H1 (cell line): Measurements from ENCODE around the gene PPP6R1. TPM values are rescaled to one million over a fixed set of nuclear protein-coding genes. Genes with fewer than 3 reads are reported as not detected.

Experiments used
- CTCF ChIA-PET: fragments of 300-600 bp; sonication (Branson Sonifier 250); formaldehyde crosslinking; loops from one replicate; lab custom pipeline; 2021; ENCODE audit not compliant: partially characterized antibody; lab: Charles Lee
- POLR2A ChIA-PET: fragments of 300-600 bp; sonication (Branson Sonifier 250); formaldehyde crosslinking; loops from one replicate; lab custom pipeline; 2021; ENCODE audit warnings: inconsistent platforms; ENCODE audit not compliant: partially characterized antibody; lab: Charles Lee
- DNase-seq, 2 experiments: peaks; one replicate each; pipeline versions ENCODE4 v3.0.0 to v3.0.0-alpha.2; 2010 to 2022; ENCODE audit warnings: low spot score in 2 of 2, low read depth in 1 of 2, mixed read lengths in 1 of 2
- FAIRE-seq: peaks from 2 replicates; lab custom pipeline; 2011; peaks lifted over from hg19 to GRCh38; lab: Jason Lieb, UNC
- H2AFZ ChIP-seq: 2 replicates; pipeline ENCODE4 v1.8.1; 2012; ENCODE audit warnings: low read length, inconsistent platforms
- H2AK5ac ChIP-seq: 2 replicates; pipeline ENCODE4 v1.6.1; 2013; ENCODE audit warnings: low read depth, low read length
- H2BK120ac ChIP-seq: replicated peaks from 2 replicates; pipeline ENCODE3; 2013; ENCODE audit warnings: low read depth, low read length, inconsistent platforms
- H2BK12ac ChIP-seq: 2 replicates; pipeline ENCODE4 v1.6.1; 2013; ENCODE audit warnings: low read depth, low read length
- H2BK15ac ChIP-seq: 2 replicates; pipeline ENCODE4 v1.6.1; 2013; ENCODE audit warnings: low read length
- H2BK20ac ChIP-seq: 2 replicates; pipeline ENCODE4 v1.6.1; 2013; ENCODE audit warnings: low read length
- H2BK5ac ChIP-seq: 2 replicates; pipeline ENCODE4 v1.6.1; 2013; ENCODE audit warnings: low read depth, low read length
- H3K14ac ChIP-seq: 2 replicates; pipeline ENCODE4 v1.6.1; 2013; ENCODE audit warnings: inconsistent platforms; ENCODE audit not compliant: insufficient read length
- H3K18ac ChIP-seq: 2 replicates; pipeline ENCODE4 v1.6.1; 2013; ENCODE audit warnings: low read length; ENCODE audit errors: extremely low read depth
- H3K23ac ChIP-seq: 2 replicates; pipeline ENCODE4 v1.6.1; 2013; ENCODE audit warnings: inconsistent platforms; ENCODE audit not compliant: insufficient read length
- H3K23me2 ChIP-seq: 2 replicates; pipeline ENCODE4 v1.6.1; 2013; ENCODE audit warnings: low read depth, low read length
- H3K27ac ChIP-seq: 2 replicates; pipeline ENCODE4 v1.6.1; 2011; ENCODE audit warnings: low read depth, low read length, inconsistent platforms
- H3K27me3 ChIP-seq, 4 experiments: replicated peaks in 1 of 4; 1 replicate in 1 of 4; 2 replicates in 3 of 4; pipeline versions ENCODE4 v1.6.1 to v1.8.1; 2011 to 2013; ENCODE audit warnings: low read length in 3 of 4, mild to moderate bottlenecking in 3 of 4, inconsistent platforms in 2 of 4, mixed read lengths in 2 of 4, moderate library complexity in 1 of 4; ENCODE audit not compliant: control insufficient read depth in 3 of 4, insufficient read depth in 3 of 4; ENCODE audit errors: extremely low read depth in 1 of 4
- H3K36me3 ChIP-seq, 4 experiments: 2 replicates each; pipeline versions ENCODE4 v1.6.1 to v1.8.1; 2011 to 2013; ENCODE audit warnings: mild to moderate bottlenecking in 4 of 4, low read length in 3 of 4, moderate library complexity in 2 of 4, control low read depth in 1 of 4, inconsistent platforms in 1 of 4; ENCODE audit not compliant: insufficient read depth in 4 of 4, control insufficient read depth in 2 of 4
- H3K4ac ChIP-seq: replicated peaks from 2 replicates; pipeline ENCODE3; 2013; ENCODE audit warnings: low read length, low read depth, mixed read lengths, inconsistent platforms; ENCODE audit not compliant: insufficient read length
- H3K4me1 ChIP-seq, 4 experiments: replicated peaks in 1 of 4; 1 replicate in 1 of 4; 2 replicates in 3 of 4; pipeline versions ENCODE4 v1.6.1 to v1.8.1; 2011 to 2013; ENCODE audit warnings: low read length in 3 of 4, inconsistent platforms in 2 of 4, mixed read lengths in 1 of 4; ENCODE audit not compliant: insufficient read depth in 4 of 4, control insufficient read depth in 3 of 4
- H3K4me2 ChIP-seq, 2 experiments: 2 replicates each; pipeline versions ENCODE4 v1.6.1 to v1.8.1; 2011 to 2013; ENCODE audit warnings: low read depth in 2 of 2, low read length in 2 of 2, control low read depth in 1 of 2, inconsistent platforms in 1 of 2, mild to moderate bottlenecking in 1 of 2; ENCODE audit not compliant: insufficient read depth in 1 of 2
- H3K4me3 ChIP-seq, 4 experiments: fragments of 200-600, 300-600 bp in 1 of 4; sonication (generic), shearing (Covaris generic), sonication (Bioruptor Twin) in 1 of 4; 2 replicates each; pipeline versions ENCODE4 v1.5.1 to v1.8.1; 2011 to 2016; ENCODE audit warnings: low read length in 4 of 4, low read depth in 3 of 4, control low read depth in 2 of 4, inconsistent platforms in 2 of 4, mild to moderate bottlenecking in 2 of 4, mixed read lengths in 1 of 4, moderate library complexity in 1 of 4; ENCODE audit not compliant: insufficient read depth in 2 of 4; ENCODE audit errors: extremely low read depth in 1 of 4
- H3K56ac ChIP-seq: replicated peaks from 2 replicates; pipeline ENCODE3; 2013; ENCODE audit warnings: low read depth, mild to moderate bottlenecking, mixed read lengths, low read length, inconsistent platforms; ENCODE audit not compliant: insufficient read length
- H3K79me1 ChIP-seq: 2 replicates; pipeline ENCODE4 v1.6.1; 2013; ENCODE audit warnings: low read depth, low read length, control low read depth
- H3K79me2 ChIP-seq, 2 experiments: 2 replicates each; pipeline versions ENCODE4 v1.6.1 to v1.8.1; 2012 to 2013; ENCODE audit warnings: low read length in 2 of 2, mild to moderate bottlenecking in 2 of 2, inconsistent platforms in 1 of 2; ENCODE audit not compliant: insufficient read depth in 2 of 2, control insufficient read depth in 1 of 2
- H3K9ac ChIP-seq, 4 experiments: replicated peaks in 1 of 4; 1 replicate in 1 of 4; 2 replicates in 3 of 4; pipeline versions ENCODE4 v1.6.1 to v1.8.1; 2011 to 2013; ENCODE audit warnings: low read depth in 3 of 4, low read length in 3 of 4, control low read depth in 2 of 4, mild to moderate bottlenecking in 2 of 4, moderate library complexity in 2 of 4, inconsistent platforms in 1 of 4; ENCODE audit errors: extremely low read depth in 1 of 4
- H3K9me3 ChIP-seq, 2 experiments: 2 replicates each; pipeline versions ENCODE4 v1.6.1 to v1.8.1; 2012 to 2013; ENCODE audit warnings: mild to moderate bottlenecking in 2 of 2, moderate library complexity in 2 of 2, control low read depth in 1 of 2, inconsistent platforms in 1 of 2, low read depth in 1 of 2, low read length in 1 of 2, mixed read lengths in 1 of 2; ENCODE audit not compliant: insufficient read depth in 2 of 2
- H4K20me1 ChIP-seq, 2 experiments: replicated peaks in 1 of 2; 2 replicates each; pipeline versions ENCODE3 to v1.8.1; 2011 to 2013; ENCODE audit warnings: inconsistent platforms in 2 of 2, low read length in 2 of 2, mild to moderate bottlenecking in 1 of 2; ENCODE audit not compliant: insufficient read depth in 2 of 2, control insufficient read depth in 1 of 2
- H4K5ac ChIP-seq: 2 replicates; pipeline ENCODE4 v1.6.1; 2013; ENCODE audit warnings: low read length, low read depth, mixed read lengths, inconsistent platforms; ENCODE audit not compliant: insufficient read length
- H4K8ac ChIP-seq: 2 replicates; pipeline ENCODE4 v1.8.0; 2013; ENCODE audit warnings: mild to moderate bottlenecking, moderate library complexity, low read length, inconsistent platforms; ENCODE audit not compliant: insufficient read depth; ENCODE audit errors: extremely low read depth
- H4K91ac ChIP-seq: replicated peaks from 2 replicates; pipeline ENCODE3; 2013; ENCODE audit warnings: low read length, mixed read lengths, inconsistent platforms; ENCODE audit not compliant: insufficient read length
- BCL11A ChIP-seq, 2 experiments: IDR thresholded peaks; one replicate each; pipeline ENCODE4 v1.6.1; 2011; ENCODE audit warnings: low read depth in 2 of 2, low read length in 2 of 2, mild to moderate bottlenecking in 2 of 2
- GTF2F1 ChIP-seq: IDR thresholded peaks from 2 replicates; pipeline ENCODE4 v1.6.1; 2012; ENCODE audit warnings: low read depth, low read length, improper control_type of control experiment, borderline replicate concordance
- MAFK ChIP-seq: IDR thresholded peaks from 2 replicates; pipeline ENCODE4 v1.6.1; 2012; ENCODE audit warnings: low read depth, mild to moderate bottlenecking, improper control_type of control experiment, low read length
- RBBP5 ChIP-seq: IDR thresholded peaks from 2 replicates; pipeline ENCODE4 v1.7.1; 2012; ENCODE audit warnings: low read depth, mild to moderate bottlenecking, inconsistent platforms, low read length, moderate library complexity, borderline replicate concordance
- SP1 ChIP-seq: IDR thresholded peaks from 2 replicates; pipeline ENCODE4 v1.6.1; 2011; ENCODE audit warnings: low read depth, low read length
- TBP ChIP-seq: IDR thresholded peaks from 2 replicates; pipeline ENCODE4 v1.6.1; 2011; ENCODE audit warnings: low read depth, low read length, improper control_type of control experiment
- ZNF274 ChIP-seq: IDR thresholded peaks from 2 replicates; pipeline ENCODE4 v1.7.0; 2012; ENCODE audit warnings: low read length, borderline replicate concordance; ENCODE audit errors: extremely low read depth
- WGBS, 2 experiments: shearing (Covaris generic) in 1 of 2; methylation state at CpG; one replicate each; pipeline versions ENCODE4 v1.1.6 to v1.1.7; 2013 to 2015; ENCODE audit warnings: low lambda C conversion rate in 2 of 2, mixed read lengths in 2 of 2, inconsistent platforms in 1 of 2, low coverage in 1 of 2, missing lambda C conversion rate in 1 of 2; ENCODE audit not compliant: insufficient replicate concordance in 2 of 2, insufficient coverage in 1 of 2, insufficient read length in 1 of 2; ENCODE audit errors: extremely low coverage in 1 of 2, missing lambda C conversion rate in 1 of 2; 5-methylcytosine and 5-hydroxymethylcytosine counted together
- polyA plus RNA-seq, 7 experiments: library from polyadenylated mRNA; depleted of rRNA in 3 of 7; stranded (reverse) in 5 of 7; unstranded in 2 of 7; fragments of >200 nt in 5 of 7; fragments of 200-250 nt in 2 of 7; gene quantifications; 1 replicate in 5 of 7; 2 replicates in 1 of 7; 4 replicates in 1 of 7; pipeline versions ENCODE4 v1.2.1 to v1.2.3, GENCODE V29; 2011 to 2013; ENCODE audit warnings: missing spikeins in 2 of 7, mixed read lengths in 2 of 7
- total RNA-seq: library from RNA; stranded (reverse); fragmentation: NEBNext Ultra II Directional; extraction: Animal tissue kit (Norgen Biotek cat#: 25700); gene quantifications from 2 replicates; pipeline ENCODE4 v1.2.1, GENCODE V29; 2021
- TF ChIP-seq, protein P1 (sequence below), 3 experiments: IDR thresholded peaks; 1 replicate in 2 of 3; 2 replicates in 1 of 3; pipeline versions ENCODE4 v1.5.1 to v1.6.1; 2011; ENCODE audit warnings: low read length in 3 of 3, mild to moderate bottlenecking in 3 of 3, inconsistent platforms in 2 of 3, low read depth in 1 of 3, moderate library complexity in 1 of 3; ENCODE audit not compliant: insufficient read depth in 1 of 3; ENCODE audit errors: control extremely low read depth in 1 of 3
- TF ChIP-seq, protein P2 (sequence below): IDR thresholded peaks from 2 replicates; pipeline ENCODE4 v1.6.1; 2012; ENCODE audit warnings: inconsistent platforms

The PPP6R1 gene
- total and polyA plus RNA-seq, 2 of the 8 experiments (the other 6 are each of a cell fraction or from before 2014, with no cell fraction given): 36.4 to 74.4 TPM

DNA sequence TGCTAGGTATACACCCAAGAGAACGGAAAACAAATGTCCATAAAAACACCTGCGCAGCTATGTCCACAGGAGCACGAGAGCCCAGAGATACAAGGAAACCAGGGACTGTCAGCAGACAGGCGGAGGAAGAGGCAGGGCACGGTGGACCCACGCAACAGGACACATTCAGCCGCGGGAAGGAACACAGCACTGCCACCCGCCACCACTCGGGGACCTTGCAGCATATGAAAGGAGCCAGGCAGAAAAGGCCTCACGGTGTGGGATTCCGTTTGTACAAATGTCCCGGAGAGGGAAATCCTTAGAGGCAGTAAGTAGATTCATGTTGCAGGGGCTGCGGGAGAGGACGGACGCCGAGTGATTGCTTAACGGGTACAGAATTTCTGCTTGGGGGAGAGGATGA is 13.3 kb upstream of the PPP6R1 start:
- Histone ChIP-seq H4K8ac (no peak overlapping the region), H3K18ac (no peak overlapping the region), H3K4me2 (no peak overlapping the region), H3K9ac (no peak overlapping the region), H4K5ac (no peak overlapping the region), H3K27me3 (no peaks in the 10 kb centered on the region), H2BK5ac (no peak overlapping the region), H3K79me2 (no peaks in the 10 kb centered on the region), H4K91ac (no peak overlapping the region), H2BK15ac (no peak overlapping the region), H3K4me1 (peaks cover 0 to 3% (median 0%) of the 10 kb centered on the region in 4 experiments; a peak in 1 of 7 replicates), H2BK120ac (no peak overlapping the region), H3K36me3 (peaks cover 0 to 4% (median 2%) of the 10 kb centered on the region in 4 experiments; a peak in 5 of 8 replicates), H3K9me3 (no peaks in the 10 kb centered on the region), H3K23ac (no peak overlapping the region), H3K23me2 (peaks cover 4% of the 10 kb centered on the region; the same call in 1 of the 2 replicates), H2AK5ac (no peak overlapping the region), H4K20me1 (peaks cover 4 to 7% of the 10 kb centered on the region in 2 experiments), H3K79me1 (peaks cover 10% of the 10 kb centered on the region), H3K4me3 (no peak overlapping the region), H3K56ac (no peak overlapping the region), H2BK20ac (no peak overlapping the region), H3K27ac (no peak overlapping the region), H3K4ac (no peak overlapping the region), H2BK12ac (no peak overlapping the region), H3K14ac (no peak overlapping the region), H2AFZ (no peak overlapping the region)
- no peak for DNase-seq
- no peak for FAIRE-seq
- WGBS, 2 experiments: 92% methylated on average over 18 of the region's 18 CpGs; no CpG with 5 or more reads in 1 of the 2 experiments
- ChIA-PET POLR2A (interaction anchor here (2.0 kb wide), 1 partner anchor 13 kb away, joined by 4 read pairs; the partner anchor contains the start of gene PPP6R1), CTCF (no interaction called here)
- TF ChIP-seq RBBP5 (no peak), BCL11A (IDR thresholded peaks at IDR 0.05; ENCODE audit: low read depth in 2 of 2, low read length in 2 of 2) (no peak), ZNF274 (no peak), TBP (no peak), SP1 (no peak), MAFK (no peak), GTF2F1 (no peak)
- TF ChIP-seq, protein P1, sequence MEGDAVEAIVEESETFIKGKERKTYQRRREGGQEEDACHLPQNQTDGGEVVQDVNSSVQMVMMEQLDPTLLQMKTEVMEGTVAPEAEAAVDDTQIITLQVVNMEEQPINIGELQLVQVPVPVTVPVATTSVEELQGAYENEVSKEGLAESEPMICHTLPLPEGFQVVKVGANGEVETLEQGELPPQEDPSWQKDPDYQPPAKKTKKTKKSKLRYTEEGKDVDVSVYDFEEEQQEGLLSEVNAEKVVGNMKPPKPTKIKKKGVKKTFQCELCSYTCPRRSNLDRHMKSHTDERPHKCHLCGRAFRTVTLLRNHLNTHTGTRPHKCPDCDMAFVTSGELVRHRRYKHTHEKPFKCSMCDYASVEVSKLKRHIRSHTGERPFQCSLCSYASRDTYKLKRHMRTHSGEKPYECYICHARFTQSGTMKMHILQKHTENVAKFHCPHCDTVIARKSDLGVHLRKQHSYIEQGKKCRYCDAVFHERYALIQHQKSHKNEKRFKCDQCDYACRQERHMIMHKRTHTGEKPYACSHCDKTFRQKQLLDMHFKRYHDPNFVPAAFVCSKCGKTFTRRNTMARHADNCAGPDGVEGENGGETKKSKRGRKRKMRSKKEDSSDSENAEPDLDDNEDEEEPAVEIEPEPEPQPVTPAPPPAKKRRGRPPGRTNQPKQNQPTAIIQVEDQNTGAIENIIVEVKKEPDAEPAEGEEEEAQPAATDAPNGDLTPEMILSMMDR (IDR thresholded peaks at IDR 0.05; ENCODE audit: control extremely low read depth in 1 of 3, insufficient read depth in 1 of 3, low read depth in 1 of 3, low read length in 3 of 3): peak in 2 of 3 experiments; percentile 6 to 15; a peak in 2 of 4 replicates
- TF ChIP-seq, protein P2, sequence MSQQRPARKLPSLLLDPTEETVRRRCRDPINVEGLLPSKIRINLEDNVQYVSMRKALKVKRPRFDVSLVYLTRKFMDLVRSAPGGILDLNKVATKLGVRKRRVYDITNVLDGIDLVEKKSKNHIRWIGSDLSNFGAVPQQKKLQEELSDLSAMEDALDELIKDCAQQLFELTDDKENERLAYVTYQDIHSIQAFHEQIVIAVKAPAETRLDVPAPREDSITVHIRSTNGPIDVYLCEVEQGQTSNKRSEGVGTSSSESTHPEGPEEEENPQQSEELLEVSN: no peak
